ENCODE data around the gene NPTN. TPM values are rescaled to one million over a fixed set of nuclear protein-coding genes. Genes with fewer than 3 reads are reported as not detected.
A peak's percentile ranks its signal among the peaks of the same experiment; 100 is the strongest.

NPTN gene
- total and polyA plus RNA-seq, 2 of the 13 experiments (the other 11 are each of a cell fraction or from before 2014, with no cell fraction given), result 78.0 to 110 TPM

DNA sequence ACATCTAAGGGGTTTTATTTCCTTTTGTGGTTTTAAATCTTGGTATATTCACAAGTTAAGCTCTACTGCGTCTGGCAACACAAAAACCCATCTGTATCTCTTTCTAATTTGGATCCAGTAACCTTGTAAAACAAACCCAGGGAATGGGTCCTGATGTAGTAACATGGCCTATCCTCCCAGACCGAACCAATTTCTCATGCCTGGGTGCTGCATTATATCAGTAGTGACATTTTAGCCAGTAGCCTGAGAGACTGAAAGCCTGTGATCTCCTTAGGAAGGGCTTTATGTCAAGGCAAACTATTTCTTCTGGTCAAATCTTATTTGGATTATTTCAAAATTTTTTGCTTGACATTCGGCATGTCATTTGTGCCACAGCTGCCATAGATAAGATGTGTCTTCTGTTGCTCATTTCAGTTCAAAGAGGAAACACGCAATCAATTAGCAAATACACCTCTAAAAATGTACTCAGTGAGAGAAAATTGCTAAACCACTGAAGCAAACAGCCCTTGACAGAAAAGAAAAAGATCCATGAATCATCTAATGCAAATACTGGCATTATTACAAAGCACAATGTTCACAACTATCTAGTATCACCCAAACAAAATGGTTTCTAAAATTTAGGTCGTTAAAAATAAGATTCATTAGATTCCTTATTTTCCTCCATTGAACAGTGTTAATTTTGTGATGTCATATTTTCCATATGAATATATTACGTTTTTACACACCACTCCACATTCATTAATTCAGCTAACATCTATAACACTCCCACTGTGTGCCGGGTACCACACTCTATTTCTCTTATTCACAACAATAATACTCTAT is 4.0 kb downstream of the NPTN start (continued):
- TF ChIP-seq KAT7 (CRISPR knock-in tag; IDR thresholded peaks at IDR 0.05; ENCODE audit: borderline replicate concordance), result no peak
- TF ChIP-seq FOXJ3 (CRISPR knock-in tag; IDR thresholded peaks at IDR 0.05; ENCODE audit: borderline replicate concordance), result 0 out of 2 replicates have a peak, but pooled peaks have one; percentile 27
- TF ChIP-seq ZNF430 (CRISPR knock-in tag; IDR thresholded peaks at IDR 0.05), result no peak
- no peak for TF ChIP-seq MZF1 (CRISPR knock-in tag; IDR thresholded peaks at IDR 0.05; ENCODE audit: borderline replicate concordance)
- TF ChIP-seq, protein P1, sequence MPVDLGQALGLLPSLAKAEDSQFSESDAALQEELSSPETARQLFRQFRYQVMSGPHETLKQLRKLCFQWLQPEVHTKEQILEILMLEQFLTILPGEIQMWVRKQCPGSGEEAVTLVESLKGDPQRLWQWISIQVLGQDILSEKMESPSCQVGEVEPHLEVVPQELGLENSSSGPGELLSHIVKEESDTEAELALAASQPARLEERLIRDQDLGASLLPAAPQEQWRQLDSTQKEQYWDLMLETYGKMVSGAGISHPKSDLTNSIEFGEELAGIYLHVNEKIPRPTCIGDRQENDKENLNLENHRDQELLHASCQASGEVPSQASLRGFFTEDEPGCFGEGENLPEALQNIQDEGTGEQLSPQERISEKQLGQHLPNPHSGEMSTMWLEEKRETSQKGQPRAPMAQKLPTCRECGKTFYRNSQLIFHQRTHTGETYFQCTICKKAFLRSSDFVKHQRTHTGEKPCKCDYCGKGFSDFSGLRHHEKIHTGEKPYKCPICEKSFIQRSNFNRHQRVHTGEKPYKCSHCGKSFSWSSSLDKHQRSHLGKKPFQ (CRISPR knock-in tag; IDR thresholded peaks at IDR 0.05; ENCODE audit: insufficient replicate concordance), result no peak
- TF ChIP-seq ZNF552 (CRISPR knock-in tag; IDR thresholded peaks at IDR 0.05; ENCODE audit: borderline replicate concordance), result no peak
- TF ChIP-seq, protein P2, sequence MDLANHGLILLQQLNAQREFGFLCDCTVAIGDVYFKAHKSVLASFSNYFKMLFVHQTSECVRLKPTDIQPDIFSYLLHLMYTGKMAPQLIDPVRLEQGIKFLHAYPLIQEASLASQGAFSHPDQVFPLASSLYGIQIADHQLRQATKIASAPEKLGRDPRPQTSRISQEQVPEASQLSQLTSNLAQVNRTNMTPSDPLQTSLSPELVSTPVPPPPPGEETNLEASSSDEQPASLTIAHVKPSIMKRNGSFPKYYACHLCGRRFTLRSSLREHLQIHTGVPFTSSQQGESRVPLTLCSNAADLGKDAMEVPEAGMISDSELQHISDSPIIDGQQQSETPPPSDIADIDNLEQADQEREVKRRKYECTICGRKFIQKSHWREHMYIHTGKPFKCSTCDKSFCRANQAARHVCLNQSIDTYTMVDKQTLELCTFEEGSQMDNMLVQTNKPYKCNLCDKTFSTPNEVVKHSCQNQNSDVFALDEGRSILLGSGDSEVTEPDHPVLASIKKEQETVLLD (CRISPR knock-in tag; IDR thresholded peaks at IDR 0.05; ENCODE audit: low read depth), result no peak
- peak; percentile 64 for TF ChIP-seq NCOA2 (CRISPR knock-in tag; IDR thresholded peaks at IDR 0.05)
- TF ChIP-seq, protein P3, sequence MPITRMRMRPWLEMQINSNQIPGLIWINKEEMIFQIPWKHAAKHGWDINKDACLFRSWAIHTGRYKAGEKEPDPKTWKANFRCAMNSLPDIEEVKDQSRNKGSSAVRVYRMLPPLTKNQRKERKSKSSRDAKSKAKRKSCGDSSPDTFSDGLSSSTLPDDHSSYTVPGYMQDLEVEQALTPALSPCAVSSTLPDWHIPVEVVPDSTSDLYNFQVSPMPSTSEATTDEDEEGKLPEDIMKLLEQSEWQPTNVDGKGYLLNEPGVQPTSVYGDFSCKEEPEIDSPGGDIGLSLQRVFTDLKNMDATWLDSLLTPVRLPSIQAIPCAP (CRISPR knock-in tag; IDR thresholded peaks at IDR 0.05; ENCODE audit: low read depth), result no peak
- peak; percentile 81 for TF ChIP-seq TCF7 (IDR thresholded peaks at IDR 0.05; ENCODE audit: low read depth)
- TF ChIP-seq, protein P4, sequence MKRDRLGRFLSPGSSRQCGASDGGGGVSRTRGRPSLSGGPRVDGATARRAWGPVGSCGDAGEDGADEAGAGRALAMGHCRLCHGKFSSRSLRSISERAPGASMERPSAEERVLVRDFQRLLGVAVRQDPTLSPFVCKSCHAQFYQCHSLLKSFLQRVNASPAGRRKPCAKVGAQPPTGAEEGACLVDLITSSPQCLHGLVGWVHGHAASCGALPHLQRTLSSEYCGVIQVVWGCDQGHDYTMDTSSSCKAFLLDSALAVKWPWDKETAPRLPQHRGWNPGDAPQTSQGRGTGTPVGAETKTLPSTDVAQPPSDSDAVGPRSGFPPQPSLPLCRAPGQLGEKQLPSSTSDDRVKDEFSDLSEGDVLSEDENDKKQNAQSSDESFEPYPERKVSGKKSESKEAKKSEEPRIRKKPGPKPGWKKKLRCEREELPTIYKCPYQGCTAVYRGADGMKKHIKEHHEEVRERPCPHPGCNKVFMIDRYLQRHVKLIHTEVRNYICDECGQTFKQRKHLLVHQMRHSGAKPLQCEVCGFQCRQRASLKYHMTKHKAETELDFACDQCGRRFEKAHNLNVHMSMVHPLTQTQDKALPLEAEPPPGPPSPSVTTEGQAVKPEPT (CRISPR knock-in tag; IDR thresholded peaks at IDR 0.05; ENCODE audit: low read depth), result no peak
- no peak for TF ChIP-seq ZNF562 (CRISPR knock-in tag; IDR thresholded peaks at IDR 0.05; ENCODE audit: borderline replicate concordance)
- TF ChIP-seq, protein P5, sequence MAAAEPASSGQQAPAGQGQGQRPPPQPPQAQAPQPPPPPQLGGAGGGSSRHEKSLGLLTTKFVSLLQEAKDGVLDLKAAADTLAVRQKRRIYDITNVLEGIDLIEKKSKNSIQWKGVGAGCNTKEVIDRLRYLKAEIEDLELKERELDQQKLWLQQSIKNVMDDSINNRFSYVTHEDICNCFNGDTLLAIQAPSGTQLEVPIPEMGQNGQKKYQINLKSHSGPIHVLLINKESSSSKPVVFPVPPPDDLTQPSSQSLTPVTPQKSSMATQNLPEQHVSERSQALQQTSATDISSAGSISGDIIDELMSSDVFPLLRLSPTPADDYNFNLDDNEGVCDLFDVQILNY (CRISPR knock-in tag; conservative IDR thresholded peaks at IDR 0.05), result no peak
- no peak for TF ChIP-seq NFE2L2 (IDR thresholded peaks at IDR 0.05; ENCODE audit: low read length)
- TF ChIP-seq, protein P6, sequence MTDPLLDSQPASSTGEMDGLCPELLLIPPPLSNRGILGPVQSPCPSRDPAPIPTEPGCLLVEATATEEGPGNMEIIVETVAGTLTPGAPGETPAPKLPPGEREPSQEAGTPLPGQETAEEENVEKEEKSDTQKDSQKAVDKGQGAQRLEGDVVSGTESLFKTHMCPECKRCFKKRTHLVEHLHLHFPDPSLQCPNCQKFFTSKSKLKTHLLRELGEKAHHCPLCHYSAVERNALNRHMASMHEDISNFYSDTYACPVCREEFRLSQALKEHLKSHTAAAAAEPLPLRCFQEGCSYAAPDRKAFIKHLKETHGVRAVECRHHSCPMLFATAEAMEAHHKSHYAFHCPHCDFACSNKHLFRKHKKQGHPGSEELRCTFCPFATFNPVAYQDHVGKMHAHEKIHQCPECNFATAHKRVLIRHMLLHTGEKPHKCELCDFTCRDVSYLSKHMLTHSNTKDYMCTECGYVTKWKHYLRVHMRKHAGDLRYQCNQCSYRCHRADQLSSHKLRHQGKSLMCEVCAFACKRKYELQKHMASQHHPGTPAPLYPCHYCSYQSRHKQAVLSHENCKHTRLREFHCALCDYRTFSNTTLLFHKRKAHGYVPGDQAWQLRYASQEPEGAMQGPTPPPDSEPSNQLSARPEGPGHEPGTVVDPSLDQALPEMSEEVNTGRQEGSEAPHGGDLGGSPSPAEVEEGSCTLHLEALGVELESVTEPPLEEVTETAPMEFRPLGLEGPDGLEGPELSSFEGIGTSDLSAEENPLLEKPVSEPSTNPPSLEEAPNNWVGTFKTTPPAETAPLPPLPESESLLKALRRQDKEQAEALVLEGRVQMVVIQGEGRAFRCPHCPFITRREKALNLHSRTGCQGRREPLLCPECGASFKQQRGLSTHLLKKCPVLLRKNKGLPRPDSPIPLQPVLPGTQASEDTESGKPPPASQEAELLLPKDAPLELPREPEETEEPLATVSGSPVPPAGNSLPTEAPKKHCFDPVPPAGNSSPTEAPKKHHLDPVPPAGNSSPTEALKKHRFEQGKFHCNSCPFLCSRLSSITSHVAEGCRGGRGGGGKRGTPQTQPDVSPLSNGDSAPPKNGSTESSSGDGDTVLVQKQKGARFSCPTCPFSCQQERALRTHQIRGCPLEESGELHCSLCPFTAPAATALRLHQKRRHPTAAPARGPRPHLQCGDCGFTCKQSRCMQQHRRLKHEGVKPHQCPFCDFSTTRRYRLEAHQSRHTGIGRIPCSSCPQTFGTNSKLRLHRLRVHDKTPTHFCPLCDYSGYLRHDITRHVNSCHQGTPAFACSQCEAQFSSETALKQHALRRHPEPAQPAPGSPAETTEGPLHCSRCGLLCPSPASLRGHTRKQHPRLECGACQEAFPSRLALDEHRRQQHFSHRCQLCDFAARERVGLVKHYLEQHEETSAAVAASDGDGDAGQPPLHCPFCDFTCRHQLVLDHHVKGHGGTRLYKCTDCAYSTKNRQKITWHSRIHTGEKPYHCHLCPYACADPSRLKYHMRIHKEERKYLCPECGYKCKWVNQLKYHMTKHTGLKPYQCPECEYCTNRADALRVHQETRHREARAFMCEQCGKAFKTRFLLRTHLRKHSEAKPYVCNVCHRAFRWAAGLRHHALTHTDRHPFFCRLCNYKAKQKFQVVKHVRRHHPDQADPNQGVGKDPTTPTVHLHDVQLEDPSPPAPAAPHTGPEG (CRISPR knock-in tag; IDR thresholded peaks at IDR 0.05), result no peak
- no peak for TF ChIP-seq MIER2 (CRISPR knock-in tag; IDR thresholded peaks at IDR 0.05)

Data from HepG2 (cell line).